H1 (cell line): ENCODE measurements around the gene SND1. TPM values are rescaled to one million over a fixed set of nuclear protein-coding genes. Genes with fewer than 3 reads are reported as not detected.

Experiments used
- CTCF ChIA-PET: fragments of 300-600 bp; sonication (Branson Sonifier 250); formaldehyde crosslinking; loops from one replicate; lab custom pipeline; 2021; ENCODE audit not compliant: partially characterized antibody; lab: Charles Lee
- POLR2A ChIA-PET: fragments of 300-600 bp; sonication (Branson Sonifier 250); formaldehyde crosslinking; loops from one replicate; lab custom pipeline; 2021; ENCODE audit warnings: inconsistent platforms; ENCODE audit not compliant: partially characterized antibody; lab: Charles Lee
- DNase-seq, 2 experiments: peaks; one replicate each; pipeline versions ENCODE4 v3.0.0 to v3.0.0-alpha.2; 2010 to 2022; ENCODE audit warnings: low spot score in 2 of 2, low read depth in 1 of 2, mixed read lengths in 1 of 2
- FAIRE-seq: peaks from 2 replicates; lab custom pipeline; 2011; peaks lifted over from hg19 to GRCh38; lab: Jason Lieb, UNC
- H2AFZ ChIP-seq: 2 replicates; pipeline ENCODE4 v1.8.1; 2012; ENCODE audit warnings: low read length, inconsistent platforms
- H2AK5ac ChIP-seq: 2 replicates; pipeline ENCODE4 v1.6.1; 2013; ENCODE audit warnings: low read depth, low read length
- H2BK120ac ChIP-seq: replicated peaks from 2 replicates; pipeline ENCODE3; 2013; ENCODE audit warnings: low read depth, low read length, inconsistent platforms
- H2BK12ac ChIP-seq: 2 replicates; pipeline ENCODE4 v1.6.1; 2013; ENCODE audit warnings: low read depth, low read length
- H2BK15ac ChIP-seq: 2 replicates; pipeline ENCODE4 v1.6.1; 2013; ENCODE audit warnings: low read length
- H2BK20ac ChIP-seq: 2 replicates; pipeline ENCODE4 v1.6.1; 2013; ENCODE audit warnings: low read length
- H2BK5ac ChIP-seq: 2 replicates; pipeline ENCODE4 v1.6.1; 2013; ENCODE audit warnings: low read depth, low read length
- H3K14ac ChIP-seq: 2 replicates; pipeline ENCODE4 v1.6.1; 2013; ENCODE audit warnings: inconsistent platforms; ENCODE audit not compliant: insufficient read length
- H3K18ac ChIP-seq: 2 replicates; pipeline ENCODE4 v1.6.1; 2013; ENCODE audit warnings: low read length; ENCODE audit errors: extremely low read depth
- H3K23ac ChIP-seq: 2 replicates; pipeline ENCODE4 v1.6.1; 2013; ENCODE audit warnings: inconsistent platforms; ENCODE audit not compliant: insufficient read length
- H3K23me2 ChIP-seq: 2 replicates; pipeline ENCODE4 v1.6.1; 2013; ENCODE audit warnings: low read depth, low read length
- H3K27ac ChIP-seq: 2 replicates; pipeline ENCODE4 v1.6.1; 2011; ENCODE audit warnings: low read depth, low read length, inconsistent platforms
- H3K27me3 ChIP-seq, 4 experiments: replicated peaks in 1 of 4; 1 replicate in 1 of 4; 2 replicates in 3 of 4; pipeline versions ENCODE4 v1.6.1 to v1.8.1; 2011 to 2013; ENCODE audit warnings: low read length in 3 of 4, mild to moderate bottlenecking in 3 of 4, inconsistent platforms in 2 of 4, mixed read lengths in 2 of 4, moderate library complexity in 1 of 4; ENCODE audit not compliant: control insufficient read depth in 3 of 4, insufficient read depth in 3 of 4; ENCODE audit errors: extremely low read depth in 1 of 4
- H3K36me3 ChIP-seq, 4 experiments: 2 replicates each; pipeline versions ENCODE4 v1.6.1 to v1.8.1; 2011 to 2013; ENCODE audit warnings: mild to moderate bottlenecking in 4 of 4, low read length in 3 of 4, moderate library complexity in 2 of 4, control low read depth in 1 of 4, inconsistent platforms in 1 of 4; ENCODE audit not compliant: insufficient read depth in 4 of 4, control insufficient read depth in 2 of 4
- H3K4ac ChIP-seq: replicated peaks from 2 replicates; pipeline ENCODE3; 2013; ENCODE audit warnings: low read length, low read depth, mixed read lengths, inconsistent platforms; ENCODE audit not compliant: insufficient read length
- H3K4me1 ChIP-seq, 4 experiments: replicated peaks in 1 of 4; 1 replicate in 1 of 4; 2 replicates in 3 of 4; pipeline versions ENCODE4 v1.6.1 to v1.8.1; 2011 to 2013; ENCODE audit warnings: low read length in 3 of 4, inconsistent platforms in 2 of 4, mixed read lengths in 1 of 4; ENCODE audit not compliant: insufficient read depth in 4 of 4, control insufficient read depth in 3 of 4
- H3K4me2 ChIP-seq, 2 experiments: 2 replicates each; pipeline versions ENCODE4 v1.6.1 to v1.8.1; 2011 to 2013; ENCODE audit warnings: low read depth in 2 of 2, low read length in 2 of 2, control low read depth in 1 of 2, inconsistent platforms in 1 of 2, mild to moderate bottlenecking in 1 of 2; ENCODE audit not compliant: insufficient read depth in 1 of 2
- H3K4me3 ChIP-seq, 4 experiments: fragments of 200-600, 300-600 bp in 1 of 4; sonication (generic), shearing (Covaris generic), sonication (Bioruptor Twin) in 1 of 4; 2 replicates each; pipeline versions ENCODE4 v1.5.1 to v1.8.1; 2011 to 2016; ENCODE audit warnings: low read length in 4 of 4, low read depth in 3 of 4, control low read depth in 2 of 4, inconsistent platforms in 2 of 4, mild to moderate bottlenecking in 2 of 4, mixed read lengths in 1 of 4, moderate library complexity in 1 of 4; ENCODE audit not compliant: insufficient read depth in 2 of 4; ENCODE audit errors: extremely low read depth in 1 of 4
- H3K56ac ChIP-seq: replicated peaks from 2 replicates; pipeline ENCODE3; 2013; ENCODE audit warnings: low read depth, mild to moderate bottlenecking, mixed read lengths, low read length, inconsistent platforms; ENCODE audit not compliant: insufficient read length
- H3K79me1 ChIP-seq: 2 replicates; pipeline ENCODE4 v1.6.1; 2013; ENCODE audit warnings: low read depth, low read length, control low read depth
- H3K79me2 ChIP-seq, 2 experiments: 2 replicates each; pipeline versions ENCODE4 v1.6.1 to v1.8.1; 2012 to 2013; ENCODE audit warnings: low read length in 2 of 2, mild to moderate bottlenecking in 2 of 2, inconsistent platforms in 1 of 2; ENCODE audit not compliant: insufficient read depth in 2 of 2, control insufficient read depth in 1 of 2
- H3K9ac ChIP-seq, 4 experiments: replicated peaks in 1 of 4; 1 replicate in 1 of 4; 2 replicates in 3 of 4; pipeline versions ENCODE4 v1.6.1 to v1.8.1; 2011 to 2013; ENCODE audit warnings: low read depth in 3 of 4, low read length in 3 of 4, control low read depth in 2 of 4, mild to moderate bottlenecking in 2 of 4, moderate library complexity in 2 of 4, inconsistent platforms in 1 of 4; ENCODE audit errors: extremely low read depth in 1 of 4
- H3K9me3 ChIP-seq, 2 experiments: 2 replicates each; pipeline versions ENCODE4 v1.6.1 to v1.8.1; 2012 to 2013; ENCODE audit warnings: mild to moderate bottlenecking in 2 of 2, moderate library complexity in 2 of 2, control low read depth in 1 of 2, inconsistent platforms in 1 of 2, low read depth in 1 of 2, low read length in 1 of 2, mixed read lengths in 1 of 2; ENCODE audit not compliant: insufficient read depth in 2 of 2
- H4K20me1 ChIP-seq, 2 experiments: replicated peaks in 1 of 2; 2 replicates each; pipeline versions ENCODE3 to v1.8.1; 2011 to 2013; ENCODE audit warnings: inconsistent platforms in 2 of 2, low read length in 2 of 2, mild to moderate bottlenecking in 1 of 2; ENCODE audit not compliant: insufficient read depth in 2 of 2, control insufficient read depth in 1 of 2
- H4K5ac ChIP-seq: 2 replicates; pipeline ENCODE4 v1.6.1; 2013; ENCODE audit warnings: low read length, low read depth, mixed read lengths, inconsistent platforms; ENCODE audit not compliant: insufficient read length
- H4K8ac ChIP-seq: 2 replicates; pipeline ENCODE4 v1.8.0; 2013; ENCODE audit warnings: mild to moderate bottlenecking, moderate library complexity, low read length, inconsistent platforms; ENCODE audit not compliant: insufficient read depth; ENCODE audit errors: extremely low read depth
- H4K91ac ChIP-seq: replicated peaks from 2 replicates; pipeline ENCODE3; 2013; ENCODE audit warnings: low read length, mixed read lengths, inconsistent platforms; ENCODE audit not compliant: insufficient read length
- BRCA1 ChIP-seq: IDR thresholded peaks from 2 replicates; pipeline ENCODE4 v1.6.1; 2012; ENCODE audit warnings: low read depth, low read length, improper control_type of control experiment
- CBX8 ChIP-seq: fragments of 300-800, 300-1000 bp; sonication (generic); IDR thresholded peaks from 2 replicates; pipeline ENCODE4 v1.7.1; 2016; ENCODE audit warnings: low read depth, low read length, borderline replicate concordance
- CHD2 ChIP-seq: IDR thresholded peaks from 2 replicates; pipeline ENCODE4 v1.6.1; 2012; ENCODE audit warnings: low read length, improper control_type of control experiment
- EZH2 ChIP-seq: fragments of 200-600 bp; sonication (generic); IDR thresholded peaks from 2 replicates; pipeline ENCODE4 v1.7.1; 2012; ENCODE audit warnings: low read depth, mild to moderate bottlenecking, moderate library complexity, low read length, inconsistent platforms; ENCODE audit not compliant: severe bottlenecking
- HDAC6 ChIP-seq: IDR thresholded peaks from one replicate; pipeline ENCODE4 v1.7.1; 2012; ENCODE audit warnings: low read depth, mild to moderate bottlenecking, inconsistent platforms, low read length, moderate library complexity
- JUN ChIP-seq: IDR thresholded peaks from 2 replicates; pipeline ENCODE4 v1.6.1; 2011; ENCODE audit warnings: low read depth, mild to moderate bottlenecking, improper control_type of control experiment, low read length
- POLR2AphosphoS5 ChIP-seq: IDR thresholded peaks from 2 replicates; pipeline ENCODE4 v1.6.1; 2011; ENCODE audit warnings: low read depth, low read length
- RBBP5 ChIP-seq: IDR thresholded peaks from 2 replicates; pipeline ENCODE4 v1.7.1; 2012; ENCODE audit warnings: low read depth, mild to moderate bottlenecking, inconsistent platforms, low read length, moderate library complexity, borderline replicate concordance
- SP2 ChIP-seq: IDR thresholded peaks from 2 replicates; pipeline ENCODE4 v1.6.1; 2012; ENCODE audit warnings: mild to moderate bottlenecking, low read length, inconsistent platforms
- SP4 ChIP-seq: IDR thresholded peaks from 2 replicates; pipeline ENCODE4 v1.6.1; 2012; ENCODE audit warnings: low read length, inconsistent platforms
- WGBS, 2 experiments: shearing (Covaris generic) in 1 of 2; methylation state at CpG; one replicate each; pipeline versions ENCODE4 v1.1.6 to v1.1.7; 2013 to 2015; ENCODE audit warnings: low lambda C conversion rate in 2 of 2, mixed read lengths in 2 of 2, inconsistent platforms in 1 of 2, low coverage in 1 of 2, missing lambda C conversion rate in 1 of 2; ENCODE audit not compliant: insufficient replicate concordance in 2 of 2, insufficient coverage in 1 of 2, insufficient read length in 1 of 2; ENCODE audit errors: extremely low coverage in 1 of 2, missing lambda C conversion rate in 1 of 2; 5-methylcytosine and 5-hydroxymethylcytosine counted together
- polyA plus RNA-seq, 7 experiments: library from polyadenylated mRNA; depleted of rRNA in 3 of 7; stranded (reverse) in 5 of 7; unstranded in 2 of 7; fragments of >200 nt in 5 of 7; fragments of 200-250 nt in 2 of 7; gene quantifications; 1 replicate in 5 of 7; 2 replicates in 1 of 7; 4 replicates in 1 of 7; pipeline versions ENCODE4 v1.2.1 to v1.2.3, GENCODE V29; 2011 to 2013; ENCODE audit warnings: missing spikeins in 2 of 7, mixed read lengths in 2 of 7
- total RNA-seq: library from RNA; stranded (reverse); fragmentation: NEBNext Ultra II Directional; extraction: Animal tissue kit (Norgen Biotek cat#: 25700); gene quantifications from 2 replicates; pipeline ENCODE4 v1.2.1, GENCODE V29; 2021
- TF ChIP-seq, protein P1 (sequence below): IDR thresholded peaks from 2 replicates; pipeline ENCODE4 v1.6.1; 2011; ENCODE audit warnings: low read depth, mild to moderate bottlenecking, low read length; ENCODE audit not compliant: insufficient read depth

Gene SND1
- total and polyA plus RNA-seq, 2 of the 8 experiments (the other 6 are each of a cell fraction or from before 2014, with no cell fraction given) = 122 to 290 TPM

DNA sequence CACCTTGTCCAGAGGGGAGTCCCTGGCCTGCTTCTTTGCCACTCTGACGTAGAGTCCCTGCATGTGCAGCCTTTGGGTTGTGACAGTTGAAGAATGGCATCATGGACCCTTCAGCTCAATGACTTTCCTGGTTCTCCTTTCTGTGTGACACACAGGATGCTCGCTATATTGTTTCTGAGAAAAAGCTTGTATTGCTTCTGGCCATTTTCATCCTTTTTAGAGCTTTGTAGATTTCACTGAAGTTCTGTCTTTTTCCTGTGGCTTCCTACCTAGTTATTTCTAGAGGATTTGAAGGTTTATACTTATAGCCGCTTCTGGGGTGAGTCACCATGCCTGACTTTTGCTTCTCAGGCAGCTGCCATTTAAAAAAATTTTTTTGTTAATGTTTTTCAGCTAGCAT is 27.0 kb downstream of the SND1 start:
- peaks cover 2% of the 10 kb centered on the region; the same call in 1 of the 2 replicates for H3K79me1 ChIP-seq
- H3K14ac ChIP-seq = no peak overlapping the region
- no peak overlapping the region for H3K23ac ChIP-seq
- no peak overlapping the region for H3K4me3 ChIP-seq
- WGBS, 2 experiments = 82% methylated on average over 3 of the region's 3 CpGs; no CpG with 5 or more reads in 1 of the 2 experiments
- no peaks in the 10 kb centered on the region for H3K27me3 ChIP-seq
- no peak overlapping the region for H3K9ac ChIP-seq
- H3K18ac ChIP-seq = no peak overlapping the region
- H3K36me3 ChIP-seq = peaks cover 0 to 6% (median 2%) of the 10 kb centered on the region in 4 experiments; a peak in 2 of 8 replicates
- no peak overlapping the region for H4K91ac ChIP-seq
- POLR2A ChIA-PET = interaction anchor here (1.5 to 2.6 kb wide), 2 partner anchors 9 to 13 kb away, joined by 3 to 7 read pairs; no protein-coding TSS in a partner anchor
- H3K9me3 ChIP-seq = no peaks in the 10 kb centered on the region
- no peak overlapping the region for H2BK15ac ChIP-seq
- H3K27ac ChIP-seq = no peak overlapping the region
- H2BK120ac ChIP-seq = no peak overlapping the region
- CTCF ChIA-PET = interaction anchor here (0.9 to 1.4 kb wide), 3 partner anchors 30 to 114 kb away, joined by 4 read pairs; no protein-coding TSS in a partner anchor
- H2BK12ac ChIP-seq = no peak overlapping the region
- H3K56ac ChIP-seq = no peak overlapping the region
- H3K23me2 ChIP-seq = peaks cover 1% of the 10 kb centered on the region; the same call in 1 of the 2 replicates
- H4K8ac ChIP-seq = no peak overlapping the region
- no peak overlapping the region for H2AK5ac ChIP-seq
- no peak overlapping the region for H2AFZ ChIP-seq
- no peak overlapping the region; the same call in 1 of the 2 replicates for H2BK5ac ChIP-seq
- H4K5ac ChIP-seq = no peak overlapping the region
- H3K4me1 ChIP-seq = peaks cover 8 to 34% (median 21%) of the 10 kb centered on the region in 4 experiments; a peak in 5 of 7 replicates
- no peak overlapping the region for H2BK20ac ChIP-seq
- H3K4ac ChIP-seq = no peak overlapping the region
- no peak for DNase-seq
- peaks cover 3 to 94% of the 10 kb centered on the region in 2 experiments; a peak in 3 of 4 replicates for H3K79me2 ChIP-seq
- no peak overlapping the region for H3K4me2 ChIP-seq
- peaks cover 0 to 3% of the 10 kb centered on the region in 2 experiments for H4K20me1 ChIP-seq
- no peak for FAIRE-seq
- TF ChIP-seq HDAC6 (no peak), SP4 (no peak), JUN (no peak), SP2 (no peak), CBX8 (no peak), RBBP5 (no peak), CHD2 (no peak), POLR2AphosphoS5 (no peak), EZH2 (no peak), BRCA1 (no peak)
- TF ChIP-seq, protein P1, sequence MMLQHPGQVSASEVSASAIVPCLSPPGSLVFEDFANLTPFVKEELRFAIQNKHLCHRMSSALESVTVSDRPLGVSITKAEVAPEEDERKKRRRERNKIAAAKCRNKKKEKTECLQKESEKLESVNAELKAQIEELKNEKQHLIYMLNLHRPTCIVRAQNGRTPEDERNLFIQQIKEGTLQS = no peak
